ENCODE results near the gene ASB16. TPM values are rescaled to one million over a fixed set of nuclear protein-coding genes. Genes with fewer than 3 reads are reported as not detected.
"Not testable (repeated sequence)": the region's sequence is repeated elsewhere in the genome, so short reads cannot be mapped to it uniquely, and the experiment has no call there.

ASB16 gene
- total RNA-seq (2014; rRNA removed; shearing (Covaris generic); ENCODE audit: low replicate concordance): not detected in 2 replicates

GRCh38 chr17:44170499-44171201 is at the start of gene ASB16:
Gene ASB16, plus strand, starts transcription at chr17:44170704. Its CDS starts 86 bp downstream, at chr17:44170790.
- in situ Hi-C loops (cut with HindIII; ENCODE audit: low pct_unique_long_range_greater_than_20kb, low sequenced_read_pairs): no loop called here
- no peak for DNase-seq (ENCODE audit: low read depth)

- no peak for DNase-seq (ENCODE audit: low read depth)
- in situ Hi-C loops (cut with HindIII; ENCODE audit: low pct_unique_long_range_greater_than_20kb, low sequenced_read_pairs): no loop called here
Measured at GRCh38 chr17:44120851-44121605, 49.5 kb upstream of the ASB16 start.

GRCh38 chr17:44121997-44122815 is 48.3 kb upstream of the ASB16 start:
- in situ Hi-C loops (cut with HindIII; ENCODE audit: low pct_unique_long_range_greater_than_20kb, low sequenced_read_pairs): no loop called here
- no peak for DNase-seq (ENCODE audit: low read depth)

- DNase-seq (ENCODE audit: low read depth): no peak
- in situ Hi-C loops (cut with HindIII; ENCODE audit: low pct_unique_long_range_greater_than_20kb, low sequenced_read_pairs): no loop called here
Measured at GRCh38 chr17:44122816-44123355, 47.6 kb upstream of the ASB16 start.

GRCh38 chr17:44123356-44124117 is 47.0 kb upstream of the ASB16 start, which contains the start of gene HDAC5:
Gene HDAC5, minus strand, starts transcription at chr17:44123641. Its CDS starts 6,126 bp downstream, at chr17:44117515.
- in situ Hi-C loops (cut with HindIII; ENCODE audit: low pct_unique_long_range_greater_than_20kb, low sequenced_read_pairs): no loop called here
- DNase-seq (ENCODE audit: low read depth): peak; percentile 92

GRCh38 chr17:44124118-44124438 is 46.4 kb upstream of the ASB16 start:
- in situ Hi-C loops (cut with HindIII; ENCODE audit: low pct_unique_long_range_greater_than_20kb, low sequenced_read_pairs): no loop called here
- DNase-seq (ENCODE audit: low read depth): no peak

- in situ Hi-C loops (cut with HindIII; ENCODE audit: low pct_unique_long_range_greater_than_20kb, low sequenced_read_pairs): no loop called here
- DNase-seq (ENCODE audit: low read depth): no peak
Measured at GRCh38 chr17:44128383-44128782, 42.1 kb upstream of the ASB16 start.

- DNase-seq (ENCODE audit: low read depth): no peak
- in situ Hi-C loops (cut with HindIII; ENCODE audit: low pct_unique_long_range_greater_than_20kb, low sequenced_read_pairs): no loop called here
Measured at GRCh38 chr17:44130693-44131349, 39.7 kb upstream of the ASB16 start.

- DNase-seq (ENCODE audit: low read depth); in situ Hi-C loops (cut with HindIII; ENCODE audit: low pct_unique_long_range_greater_than_20kb, low sequenced_read_pairs): not testable (repeated sequence)
Measured at GRCh38 chr17:44131372-44131771, 39.1 kb upstream of the ASB16 start.

GRCh38 chr17:44132275-44132821 is 38.2 kb upstream of the ASB16 start:
- in situ Hi-C loops (cut with HindIII; ENCODE audit: low pct_unique_long_range_greater_than_20kb, low sequenced_read_pairs): no loop called here
- no peak for DNase-seq (ENCODE audit: low read depth)

GRCh38 chr17:44133918-44134476 is 36.5 kb upstream of the ASB16 start:
- no peak for DNase-seq (ENCODE audit: low read depth)

GRCh38 chr17:44134752-44135568 is 35.5 kb upstream of the ASB16 start:
- in situ Hi-C loops (cut with HindIII; ENCODE audit: low pct_unique_long_range_greater_than_20kb, low sequenced_read_pairs): no loop called here
- DNase-seq (ENCODE audit: low read depth): no peak

More at GRCh38 chr17:44133918-44134476, 36.5 kb upstream of the ASB16 start:
- in situ Hi-C loops (cut with HindIII; ENCODE audit: low pct_unique_long_range_greater_than_20kb, low sequenced_read_pairs): no loop called here

GRCh38 chr17:44137891-44138709 is 32.4 kb upstream of the ASB16 start:
- in situ Hi-C loops (cut with HindIII; ENCODE audit: low pct_unique_long_range_greater_than_20kb, low sequenced_read_pairs): no loop called here
- peak; percentile 99 for DNase-seq (ENCODE audit: low read depth)

- DNase-seq (ENCODE audit: low read depth); in situ Hi-C loops (cut with HindIII; ENCODE audit: low pct_unique_long_range_greater_than_20kb, low sequenced_read_pairs): not testable (repeated sequence)
Measured at GRCh38 chr17:44143921-44144320, 26.6 kb upstream of the ASB16 start.

GRCh38 chr17:44144966-44145739 is 25.4 kb upstream of the ASB16 start:
- DNase-seq (ENCODE audit: low read depth): peak; percentile 35
- in situ Hi-C loops (cut with HindIII; ENCODE audit: low pct_unique_long_range_greater_than_20kb, low sequenced_read_pairs): no loop called here

All from Caki2 (cell line).